HG03039 (cell line): ENCODE data around the gene CCNC.

Source experiments
- ATAC-seq: cut with Tn5 transposase; IDR thresholded peaks from one replicate; pipeline ENCODE4 v1.9.1; 2021; ENCODE audit warnings: mild to moderate bottlenecking, moderate library complexity; ENCODE audit not compliant: unreplicated experiment

Gene CCNC

DNA sequence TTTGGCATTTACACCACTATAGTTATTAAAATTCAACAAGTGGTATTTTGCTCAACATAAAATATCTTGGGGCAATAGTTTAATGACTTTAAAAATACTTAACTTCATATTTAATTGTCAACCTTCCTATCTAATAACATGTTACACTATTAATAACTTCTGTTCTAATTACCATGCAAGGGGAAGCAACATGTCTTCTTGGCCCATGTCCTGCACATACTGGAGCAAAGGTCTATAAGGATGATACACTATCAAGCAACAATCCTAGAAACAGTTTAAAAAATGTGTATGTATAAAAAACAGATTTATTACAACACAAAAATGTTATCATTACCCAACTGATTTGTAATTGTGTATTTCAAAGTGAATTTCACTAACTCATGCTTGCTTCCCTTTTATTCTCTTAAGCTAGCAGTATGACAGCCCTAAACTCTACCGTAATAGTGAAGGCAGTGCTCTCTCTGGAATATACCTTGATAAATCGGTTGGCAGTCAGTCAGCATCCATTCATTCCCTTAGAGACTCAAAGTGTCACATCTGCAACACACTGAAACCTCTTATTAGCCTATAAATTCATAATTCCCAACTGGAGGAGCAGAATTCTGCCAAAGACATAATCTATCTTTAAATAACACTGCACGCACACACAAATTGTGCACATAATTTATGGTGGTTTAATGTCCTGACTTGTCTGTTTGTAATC, 18.3 kb downstream of the CCNC start:
- ATAC-seq = no peak

DNA sequence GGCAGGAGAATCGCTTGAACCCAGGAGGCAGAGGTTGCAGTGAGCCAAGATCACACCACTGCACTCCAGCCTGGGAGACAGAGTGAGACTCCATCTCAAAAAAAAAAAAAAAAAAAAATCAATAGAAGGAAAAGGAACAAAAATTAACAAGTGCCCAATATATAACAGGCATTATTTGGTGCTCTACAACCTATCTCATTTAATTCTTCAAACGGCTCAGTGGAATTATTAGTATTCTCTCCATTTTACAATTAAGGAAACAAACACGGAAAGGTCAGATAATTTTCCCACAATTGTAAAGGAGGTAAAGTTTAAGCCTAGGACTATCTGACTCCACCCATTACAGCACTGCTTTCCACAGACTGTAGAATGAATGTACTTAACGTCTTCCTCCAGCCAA, 19.8 kb downstream of the CCNC start:
- no peak for ATAC-seq

DNA sequence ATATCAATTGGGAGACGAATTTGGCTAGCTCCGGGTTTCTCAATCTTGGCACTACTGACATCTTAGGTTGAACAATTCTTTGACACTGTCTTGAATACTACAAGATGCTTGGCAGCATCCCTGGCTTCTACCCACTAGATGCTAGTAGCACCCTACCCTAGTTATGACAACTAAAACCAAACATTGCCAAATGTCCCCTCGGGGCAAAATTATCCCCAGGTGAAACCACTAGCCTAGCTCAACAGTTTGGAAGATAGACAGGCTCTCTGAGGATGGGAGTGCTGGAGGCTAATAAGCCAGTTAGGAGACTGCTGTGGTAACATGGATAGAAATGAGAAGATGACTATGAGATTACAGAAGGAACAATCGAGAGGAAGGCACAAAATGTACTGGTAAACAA, 20.9 kb downstream of the CCNC start:
- no peak for ATAC-seq

DNA sequence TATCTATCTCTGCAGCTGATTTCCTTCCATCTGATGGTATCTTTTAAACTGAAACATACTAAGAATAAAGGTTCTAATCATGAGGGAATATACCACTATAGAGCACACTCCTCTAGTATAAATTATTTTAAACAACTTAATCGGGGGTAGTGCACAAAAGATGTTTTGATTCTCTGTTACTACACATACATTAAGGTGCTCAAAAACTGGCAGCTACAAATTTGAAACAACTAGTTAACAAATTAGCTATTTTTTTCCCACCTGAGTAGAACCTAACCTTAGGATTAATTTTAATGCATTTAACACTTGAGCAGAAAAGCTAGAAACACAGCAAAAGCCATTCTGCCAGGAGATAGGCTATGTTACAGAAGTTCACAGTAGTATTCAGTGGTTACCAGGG, 23.0 kb downstream of the CCNC start:
- no peak for ATAC-seq

DNA sequence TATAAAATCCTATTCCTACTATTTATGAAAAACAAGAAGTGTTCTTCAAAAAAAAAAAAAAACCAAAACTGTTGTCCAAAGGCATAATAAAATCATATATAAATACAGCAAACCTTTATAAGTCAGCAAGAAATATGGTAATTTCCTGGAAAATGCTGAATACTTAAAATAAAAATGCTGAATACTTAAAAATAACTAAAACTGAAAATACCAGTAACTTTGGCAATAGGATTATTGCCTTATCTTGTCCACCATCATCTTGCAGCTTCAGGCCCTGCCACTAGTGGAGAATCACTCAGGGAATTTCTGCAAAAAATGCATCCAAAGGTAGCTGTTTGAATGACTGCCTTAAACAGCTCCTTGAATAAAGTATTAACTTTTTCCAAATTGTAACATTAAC, 24.5 kb downstream of the CCNC start:
- ATAC-seq = no peak

DNA sequence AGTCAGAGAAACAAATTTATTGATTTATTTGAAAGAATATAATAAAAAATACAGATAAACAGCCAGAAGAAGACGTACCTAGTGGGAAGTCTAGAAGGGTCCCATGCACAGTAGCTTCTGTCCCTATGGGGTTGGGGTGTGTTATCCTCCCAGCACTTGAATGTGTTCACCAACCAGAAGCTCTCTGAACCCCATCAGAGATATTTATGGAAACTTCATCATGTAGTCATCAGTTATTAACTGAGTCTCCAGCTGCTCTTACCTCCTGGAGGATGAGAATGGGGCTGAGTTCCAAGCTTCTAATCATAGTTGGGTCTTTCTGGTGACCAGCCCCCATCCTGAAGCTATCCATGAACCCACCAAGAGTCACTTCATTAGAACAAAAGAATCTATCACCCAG, 37.8 kb downstream of the CCNC start:
- no peak for ATAC-seq

DNA sequence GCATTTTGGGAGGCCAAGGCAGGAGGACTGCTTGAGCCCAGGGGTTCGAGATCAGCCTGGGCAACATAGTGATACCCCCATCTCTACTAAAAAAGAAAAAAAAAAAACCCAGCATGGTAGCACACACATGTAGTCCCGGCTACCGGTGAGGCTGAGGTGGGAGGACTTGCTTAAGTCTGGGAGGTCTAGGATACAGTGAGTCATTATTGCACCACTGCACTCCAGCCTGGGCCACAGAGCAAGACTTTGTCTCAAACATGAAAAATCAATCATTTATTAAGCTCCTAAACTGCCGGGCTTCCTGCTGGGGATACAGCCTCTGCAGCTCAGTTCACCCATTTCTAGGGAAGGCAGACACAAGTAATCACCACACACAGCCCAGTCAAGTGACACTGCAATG, 45.9 kb downstream of the CCNC start:
- no peak for ATAC-seq

DNA sequence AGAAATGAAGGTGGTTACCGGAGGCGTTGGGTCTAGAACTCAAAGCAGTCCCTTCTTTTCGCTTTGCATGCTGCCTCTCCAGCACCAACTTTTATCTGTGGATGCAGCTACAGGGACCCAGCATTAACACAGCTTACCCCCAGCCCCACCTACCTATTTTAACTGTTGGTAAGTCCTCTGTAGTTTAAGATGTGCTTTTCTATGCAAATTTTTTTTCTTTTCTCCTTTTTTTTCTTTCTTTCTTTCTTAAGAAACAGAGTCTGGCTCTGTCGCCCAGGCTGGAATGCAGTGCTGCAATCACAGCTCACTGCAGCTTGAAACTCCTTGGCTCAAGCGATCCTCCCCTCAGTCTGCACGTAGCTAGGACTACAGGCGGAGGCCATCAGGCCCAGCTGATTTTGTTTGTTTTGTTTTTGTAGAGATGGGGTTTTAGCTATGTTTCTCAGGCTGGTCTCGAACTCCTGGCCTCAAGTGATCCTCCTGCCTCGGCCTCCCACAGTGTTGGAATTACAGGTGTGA, 46.8 kb downstream of the CCNC start:
- ATAC-seq = peak; percentile 17

DNA sequence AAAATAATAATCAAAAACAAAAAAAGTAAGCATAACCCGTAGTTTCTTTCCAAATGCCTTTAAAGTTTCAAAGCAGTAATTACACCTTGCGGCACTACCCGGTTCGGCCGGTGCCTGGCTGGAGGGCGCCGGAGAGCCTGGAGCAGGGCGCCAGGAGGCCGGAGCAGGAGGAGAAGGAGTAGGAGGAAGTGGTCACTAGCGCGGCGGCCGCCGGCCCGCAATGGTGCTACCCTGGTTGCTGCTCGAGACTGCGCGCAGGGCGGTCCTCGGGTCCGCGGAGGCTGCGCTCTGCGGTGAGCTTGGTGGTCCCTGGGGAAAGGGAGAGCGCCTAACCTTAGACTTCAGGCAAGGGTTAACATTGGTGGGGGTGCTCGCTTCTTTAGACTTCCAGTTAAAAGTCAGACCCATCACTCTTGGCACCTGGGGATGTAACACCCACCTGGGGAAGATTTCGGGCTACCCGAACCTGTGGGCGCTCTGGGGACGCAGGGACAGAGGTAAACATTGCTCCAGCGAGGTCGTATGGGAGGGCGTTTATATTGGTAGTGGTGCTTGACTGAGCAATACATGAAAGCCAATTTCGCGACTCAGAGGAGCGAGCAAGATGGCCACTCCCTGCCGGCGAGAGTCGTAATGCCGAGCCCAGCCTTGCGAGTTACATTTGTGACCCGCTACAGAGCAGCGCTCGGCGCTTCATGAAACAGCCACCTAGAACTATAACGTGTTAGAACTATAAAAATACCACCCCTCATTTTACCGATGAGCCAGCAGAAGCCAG, 47.4 kb downstream of the CCNC start:
- peak; percentile 99 for ATAC-seq

DNA sequence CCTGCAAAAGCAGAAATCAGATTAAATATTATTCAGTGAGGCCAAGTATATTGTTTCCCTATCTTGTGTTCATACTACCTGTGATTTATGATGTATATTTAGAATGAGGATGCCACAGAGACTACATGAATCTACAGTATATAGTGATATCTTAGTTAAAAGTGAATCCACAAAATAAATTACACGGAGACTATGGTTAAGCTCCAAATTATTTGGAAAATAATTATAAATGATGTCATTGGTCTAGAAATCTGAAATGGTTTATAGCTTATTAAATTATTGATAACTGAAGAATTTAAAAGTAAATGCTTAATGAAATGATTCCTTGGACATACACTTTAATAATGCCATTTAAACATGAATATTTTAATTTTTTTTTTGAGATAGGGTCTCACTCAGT, 49.0 kb downstream of the CCNC start:
- ATAC-seq = no peak

DNA sequence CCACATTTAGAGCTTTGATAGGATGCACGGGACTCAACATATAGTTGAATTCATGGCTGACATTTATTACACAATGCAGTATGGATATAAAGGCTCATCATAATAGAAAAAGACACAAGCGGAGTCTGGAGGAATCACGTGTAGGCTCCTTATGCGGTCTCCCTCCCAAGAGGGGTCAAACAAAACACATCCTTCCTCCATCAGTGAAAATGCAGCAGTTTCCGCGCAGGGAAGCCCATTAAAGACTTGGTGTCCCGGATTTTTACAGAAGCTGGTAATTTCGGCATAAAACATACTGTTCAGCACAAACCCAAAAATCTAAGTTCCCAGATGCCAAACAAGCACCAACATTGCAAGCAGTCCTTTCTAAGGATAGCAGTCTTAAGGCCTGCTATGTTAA, 54.4 kb downstream of the CCNC start:
- no peak for ATAC-seq

DNA sequence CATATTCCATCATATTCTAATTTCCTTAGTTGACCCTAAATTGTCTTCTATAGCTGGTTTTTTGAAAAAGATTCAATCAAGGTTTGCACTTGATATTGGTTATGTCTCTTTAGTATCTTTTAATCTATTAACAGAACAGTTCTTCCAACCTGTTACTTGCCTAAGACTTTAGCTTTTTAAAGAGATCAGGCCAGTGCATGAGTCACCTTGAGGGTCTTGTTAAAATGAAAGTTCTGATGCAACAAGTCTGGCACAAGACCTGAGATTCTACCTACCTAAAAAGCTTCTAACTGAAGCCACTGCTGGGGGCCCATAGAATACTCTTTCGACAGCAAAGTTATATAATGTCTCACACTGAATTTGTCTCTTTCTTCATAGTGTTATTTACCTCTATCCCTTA, 56.4 kb downstream of the CCNC start:
- ATAC-seq = no peak

DNA sequence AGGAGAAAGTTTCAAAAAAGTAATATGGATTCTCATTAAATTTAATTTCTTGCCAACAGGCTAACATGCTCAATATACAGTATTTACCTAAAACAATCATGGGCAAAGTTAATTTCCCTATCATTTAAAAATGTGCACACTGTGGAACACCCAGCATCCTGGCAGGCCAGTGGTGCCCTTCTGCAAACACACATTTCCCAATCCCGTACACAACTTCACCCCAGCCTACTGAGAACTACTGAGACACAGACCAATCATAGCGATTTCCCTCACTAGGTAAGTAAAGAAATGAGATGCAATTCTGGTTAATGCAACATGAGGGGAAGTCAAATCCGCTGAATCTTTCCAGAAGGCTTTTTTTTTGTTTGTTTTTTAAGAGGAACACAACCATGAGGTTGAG, 60.8 kb downstream of the CCNC start:
- no peak for ATAC-seq

DNA sequence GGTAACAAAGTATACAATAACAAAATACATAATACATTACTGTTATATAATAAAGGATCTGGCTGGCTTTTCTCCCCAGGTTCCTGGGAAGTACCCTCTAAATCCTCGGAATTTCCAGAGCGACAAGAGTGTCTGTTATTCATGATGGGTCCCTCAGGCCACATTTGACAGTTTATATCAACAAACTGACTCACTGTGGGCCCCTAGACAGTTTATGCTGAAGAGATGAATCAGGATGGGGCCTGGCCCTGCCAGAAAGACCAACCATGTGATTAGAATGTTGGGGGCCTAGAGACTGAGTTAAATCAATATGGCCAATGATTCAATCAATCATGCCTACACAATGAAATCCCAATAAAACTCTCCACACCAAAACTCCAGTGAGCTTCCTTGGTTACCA, 66.7 kb downstream of the CCNC start:
- ATAC-seq = no peak

DNA sequence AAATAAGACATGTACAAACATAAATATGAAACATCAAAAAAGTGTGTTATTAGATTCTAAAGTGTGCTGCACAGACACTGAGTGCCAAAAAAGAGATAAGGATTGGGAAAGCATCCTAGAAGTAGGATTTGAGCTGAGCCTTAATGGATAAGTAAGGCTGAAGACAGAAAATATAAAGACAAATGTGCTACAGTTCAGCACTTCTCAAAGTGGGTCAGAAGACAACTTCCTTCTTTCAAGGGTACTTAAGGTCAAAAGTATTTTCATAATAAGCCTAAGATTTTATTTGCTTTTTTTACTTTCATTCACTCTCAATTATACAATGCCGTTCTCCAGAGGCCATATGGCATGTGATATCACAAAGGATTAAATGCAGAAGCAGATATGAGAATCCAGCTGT, 70.0 kb downstream of the CCNC start:
- no peak for ATAC-seq

DNA sequence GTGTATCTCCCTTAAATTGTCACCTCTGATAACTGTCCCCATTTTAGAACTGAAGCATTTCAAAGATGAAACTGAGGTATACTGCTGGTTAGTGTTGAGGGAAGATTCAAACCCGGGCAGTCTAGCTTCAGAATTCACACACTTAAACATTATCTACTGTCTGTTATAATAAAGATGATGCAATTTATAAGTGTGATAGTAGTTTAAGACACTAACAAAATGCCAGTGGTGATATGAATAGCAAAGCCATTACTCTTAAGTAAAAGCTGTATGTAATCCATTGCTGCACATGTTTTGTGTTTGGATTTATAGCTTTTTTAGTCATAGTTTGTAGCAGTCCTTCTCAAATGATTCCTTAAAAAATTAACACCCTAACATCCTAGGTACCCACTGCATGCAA, 73.0 kb downstream of the CCNC start:
- no peak for ATAC-seq
